ENCODE data around the gene CCDC85C. TPM values are rescaled to one million over a fixed set of nuclear protein-coding genes. Genes with fewer than 3 reads are reported as not detected.

Gene CCDC85C
- total RNA-seq, 1 donor from 2014 or later, result 82.2 TPM

- H3K27ac Mint-ChIP-seq, result peak overlapping the region; percentile 43
- no peak overlapping the region for H3K4me3 Mint-ChIP-seq
- no peaks in the 10 kb centered on the region for H3K27me3 Mint-ChIP-seq (ENCODE audit: low read depth)
- peaks cover 42% of the 10 kb centered on the region for H3K4me1 Mint-ChIP-seq
- DNase-seq (ENCODE audit: low spot score in 2 of 2, unreplicated experiment in 2 of 2), result no peak
- no peaks in the 10 kb centered on the region for H3K9me3 Mint-ChIP-seq
- H3K36me3 Mint-ChIP-seq, result no peaks in the 10 kb centered on the region
- TF ChIP-seq CTCF (IDR thresholded peaks at IDR 0.05; ENCODE audit: unreplicated experiment), result no peak
Observed at GRCh38 chr14:99534333-99534732, 69.7 kb downstream of the CCDC85C start.

GRCh38 chr14:99532310-99532709 lies 71.7 kb downstream of the CCDC85C start:
- H3K27ac Mint-ChIP-seq, result peak overlapping the region; percentile 30
- DNase-seq (ENCODE audit: low spot score in 2 of 2, unreplicated experiment in 2 of 2), result no peak
- H3K36me3 Mint-ChIP-seq, result no peaks in the 10 kb centered on the region
- H3K9me3 Mint-ChIP-seq, result no peaks in the 10 kb centered on the region
- H3K27me3 Mint-ChIP-seq (ENCODE audit: low read depth), result no peaks in the 10 kb centered on the region
- H3K4me3 Mint-ChIP-seq, result no peak overlapping the region
- peaks cover 26% of the 10 kb centered on the region for H3K4me1 Mint-ChIP-seq
- TF ChIP-seq CTCF (IDR thresholded peaks at IDR 0.05; ENCODE audit: unreplicated experiment), result no peak

- Mint-ChIP-seq H3K9me3 (no peaks in the 10 kb centered on the region), H3K36me3 (no peaks in the 10 kb centered on the region), H3K4me1 (peaks cover 20% of the 10 kb centered on the region), H3K27ac (peak overlapping the region; percentile 97), H3K4me3 (peak overlapping the region; percentile 34), H3K27me3 (ENCODE audit: low read depth) (no peaks in the 10 kb centered on the region)
- no peak for DNase-seq (ENCODE audit: low spot score in 2 of 2, unreplicated experiment in 2 of 2)
- TF ChIP-seq CTCF (IDR thresholded peaks at IDR 0.05; ENCODE audit: unreplicated experiment), result no peak
Observed at GRCh38 chr14:99531251-99532096, 72.5 kb downstream of the CCDC85C start.

GRCh38 chr14:99530407-99531155 lies 73.4 kb downstream of the CCDC85C start:
- no peak overlapping the region for H3K4me3 Mint-ChIP-seq
- peaks cover 19% of the 10 kb centered on the region for H3K4me1 Mint-ChIP-seq

GRCh38 chr14:99529899-99530298 lies 74.1 kb downstream of the CCDC85C start:
- Mint-ChIP-seq H3K36me3 (no peaks in the 10 kb centered on the region), H3K27ac (no peak overlapping the region), H3K9me3 (no peaks in the 10 kb centered on the region), H3K27me3 (ENCODE audit: low read depth) (no peaks in the 10 kb centered on the region), H3K4me1 (peaks cover 24% of the 10 kb centered on the region), H3K4me3 (no peak overlapping the region)
- no peak for TF ChIP-seq CTCF (IDR thresholded peaks at IDR 0.05; ENCODE audit: unreplicated experiment)
- DNase-seq (ENCODE audit: low spot score in 2 of 2, unreplicated experiment in 2 of 2), result no peak

More at GRCh38 chr14:99530407-99531155, 73.4 kb downstream of the CCDC85C start:
- TF ChIP-seq CTCF (IDR thresholded peaks at IDR 0.05; ENCODE audit: unreplicated experiment), result no peak
- Mint-ChIP-seq H3K27me3 (ENCODE audit: low read depth) (no peaks in the 10 kb centered on the region), H3K9me3 (no peaks in the 10 kb centered on the region), H3K36me3 (no peaks in the 10 kb centered on the region), H3K27ac (peak overlapping the region; percentile 97)
- DNase-seq (ENCODE audit: low spot score in 2 of 2, unreplicated experiment in 2 of 2), result no peak

Data from mesothelial cell of epicardium (in vitro differentiated cells).